ENCODE measurements around the gene MEGF9. TPM values are rescaled to one million over a fixed set of nuclear protein-coding genes. Genes with fewer than 3 reads are reported as not detected.
A peak's percentile ranks its signal among the peaks of the same experiment; 100 is the strongest.

The MEGF9 gene
- total RNA-seq, 2 experiments from 2014 or later = 5.1 to 10.2 TPM

GRCh38 chr9:120711354-120711753 lies 2.9 kb downstream of the MEGF9 start:
- no peaks in the 10 kb centered on the region for H3K36me3 ChIP-seq (ENCODE audit: insufficient read depth, low read length)
- peak overlapping the region; percentile 98 for H3K4me2 ChIP-seq (ENCODE audit: low read length)
- H4K20me1 ChIP-seq (ENCODE audit: insufficient read depth, low read length) = 0 out of 2 replicates have a peak, but pooled peaks cover 3% of the 10 kb centered on the region
- peak overlapping the region; percentile 24 for H3K27ac ChIP-seq (ENCODE audit: low read depth, low read length, poor library complexity, severe bottlenecking)
- H3K4me1 ChIP-seq (ENCODE audit: insufficient read depth, low read length, poor library complexity, severe bottlenecking) = peaks cover 44% of the 10 kb centered on the region
- DNase-seq (ENCODE audit: low spot score) = no peak
- H3K79me2 ChIP-seq (ENCODE audit: insufficient read depth, low read depth, low read length) = peaks cover 25% of the 10 kb centered on the region; the same call in 1 of the 2 replicates
- H3K9me2 ChIP-seq (ENCODE audit: insufficient read depth, low read length) = no peaks in the 10 kb centered on the region
- intact Hi-C loops (cut with micrococcal nuclease; ENCODE audit: unreplicated experiment) = loop anchor here (10.0 kb wide), 1 partner anchor 87 kb away; no protein-coding TSS in a partner anchor
- no TSS peak for BruUV-seq (replicated peaks)
- peak overlapping the region; percentile 8; the same call in 1 of the 2 replicates for H2AFZ ChIP-seq (ENCODE audit: low read length)
- CTCF ChIA-PET (ENCODE audit: unreplicated experiment) = no interaction called here
- peak overlapping the region; percentile 86 for H3K4me3 ChIP-seq (ENCODE audit: low read depth, low read length, poor library complexity, severe bottlenecking)
- POLR2A ChIA-PET = no interaction called here
- TF ChIP-seq EZH2phosphoT487 (IDR thresholded peaks at IDR 0.05; ENCODE audit: borderline replicate concordance, low read depth, low read length) (no peak), CTCF (conservative IDR thresholded peaks at IDR 0.05; ENCODE audit: low read length) (peak; percentile 23; the same call in 1 of the 2 replicates)
- H3K9me3 ChIP-seq (ENCODE audit: low read length) = no peaks in the 10 kb centered on the region

- no TSS peak for BruUV-seq (replicated peaks)
- Histone ChIP-seq H3K36me3 (ENCODE audit: insufficient read depth, low read length) (no peaks in the 10 kb centered on the region), H4K20me1 (ENCODE audit: insufficient read depth, low read length) (0 out of 2 replicates have a peak, but pooled peaks cover 3% of the 10 kb centered on the region), H3K4me2 (ENCODE audit: low read length) (peak overlapping the region; percentile 98), H3K9me3 (ENCODE audit: low read length) (no peaks in the 10 kb centered on the region), H2AFZ (ENCODE audit: low read length) (peak overlapping the region; percentile 8; the same call in 1 of the 2 replicates), H3K4me1 (ENCODE audit: insufficient read depth, low read length, poor library complexity, severe bottlenecking) (peaks cover 41% of the 10 kb centered on the region), H3K79me2 (ENCODE audit: insufficient read depth, low read depth, low read length) (peaks cover 25% of the 10 kb centered on the region; the same call in 1 of the 2 replicates), H3K9me2 (ENCODE audit: insufficient read depth, low read length) (no peaks in the 10 kb centered on the region), H3K4me3 (ENCODE audit: low read depth, low read length, poor library complexity, severe bottlenecking) (peak overlapping the region; percentile 86), H3K27ac (ENCODE audit: low read depth, low read length, poor library complexity, severe bottlenecking) (no peak overlapping the region)
- DNase-seq (ENCODE audit: low spot score) = peak; percentile 60
- TF ChIP-seq EZH2phosphoT487 (IDR thresholded peaks at IDR 0.05; ENCODE audit: borderline replicate concordance, low read depth, low read length) = no peak
- no peak for TF ChIP-seq CTCF (conservative IDR thresholded peaks at IDR 0.05; ENCODE audit: low read length)
- ChIA-PET CTCF (ENCODE audit: unreplicated experiment) (no interaction called here), POLR2A (interaction anchor here (0.6 to 1.2 kb wide), 5 partner anchors 11 to 360 kb away, joined by 3 to 6 read pairs (median 4); partner anchors contain the start of gene FBXW2)
- intact Hi-C loops (cut with micrococcal nuclease; ENCODE audit: unreplicated experiment) = loop anchor here (10.0 kb wide), 1 partner anchor 86 kb away; no protein-coding TSS in a partner anchor
Measured at GRCh38 chr9:120710110-120710981, 3.9 kb downstream of the MEGF9 start.

Data from OCI-LY7 (cell line).